OCI-LY7 (cell line): Measurements from ENCODE around the gene SYNGR3.

Experiments used
- CTCF ChIP-seq: fragments of 200-600 bp; sonication (generic); conservative IDR thresholded peaks from 2 replicates; pipeline ENCODE4 v1.5.1; 2014; ENCODE audit warnings: mild to moderate bottlenecking, antibody characterized with exemption, low read length, moderate library complexity, mixed read lengths
- EZH2phosphoT487 ChIP-seq: fragments of 200-600 bp; sonication (generic); IDR thresholded peaks from 2 replicates; pipeline ENCODE4 v1.6.1; 2018; ENCODE audit warnings: low read depth, borderline replicate concordance, mild to moderate bottlenecking, mixed run types, antibody characterized with exemption, low read length, moderate library complexity, mixed read lengths

DNA sequence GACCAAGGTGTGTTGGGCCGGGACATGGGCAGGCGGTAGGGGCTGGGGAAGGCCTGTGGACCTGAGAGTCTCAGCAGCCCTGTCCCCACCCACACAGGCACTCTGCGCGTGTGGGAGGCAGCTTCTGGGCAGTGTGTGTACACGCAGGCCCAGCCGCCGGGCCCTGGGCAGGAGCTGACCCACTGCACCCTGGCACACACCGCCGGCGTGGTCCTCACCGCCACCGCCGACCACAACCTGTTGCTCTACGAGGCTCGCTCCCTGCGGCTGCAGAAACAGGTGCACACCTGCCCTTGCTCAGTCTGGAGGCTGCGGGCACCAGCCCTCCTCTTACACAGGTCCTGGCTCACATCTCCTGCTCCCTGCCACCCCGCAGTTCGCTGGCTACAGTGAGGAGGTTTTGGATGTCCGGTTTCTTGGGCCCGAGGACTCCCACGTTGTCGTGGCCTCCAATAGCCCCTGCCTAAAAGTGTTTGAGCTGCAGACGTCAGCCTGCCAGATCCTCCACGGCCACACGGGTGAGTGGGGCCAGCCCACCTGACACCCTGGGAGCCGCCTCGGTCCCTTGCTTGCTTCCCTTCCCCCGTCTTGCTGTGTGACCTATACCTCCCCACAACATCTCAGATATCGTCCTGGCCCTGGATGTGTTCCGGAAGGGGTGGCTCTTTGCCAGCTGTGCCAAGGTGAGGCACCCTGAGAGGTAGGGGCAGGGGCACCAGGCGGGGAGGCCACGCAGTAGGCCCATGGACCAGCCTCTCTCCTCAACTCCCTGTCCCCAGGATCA is 14.1 kb upstream of the SYNGR3 start:
- TF ChIP-seq CTCF (no peak), EZH2phosphoT487 (no peak)
